ENCODE results near the gene PARP16.
"Not testable (repeated sequence)": the region's sequence is repeated elsewhere in the genome, so short reads cannot be mapped to it uniquely, and the experiment has no call there.

DNA sequence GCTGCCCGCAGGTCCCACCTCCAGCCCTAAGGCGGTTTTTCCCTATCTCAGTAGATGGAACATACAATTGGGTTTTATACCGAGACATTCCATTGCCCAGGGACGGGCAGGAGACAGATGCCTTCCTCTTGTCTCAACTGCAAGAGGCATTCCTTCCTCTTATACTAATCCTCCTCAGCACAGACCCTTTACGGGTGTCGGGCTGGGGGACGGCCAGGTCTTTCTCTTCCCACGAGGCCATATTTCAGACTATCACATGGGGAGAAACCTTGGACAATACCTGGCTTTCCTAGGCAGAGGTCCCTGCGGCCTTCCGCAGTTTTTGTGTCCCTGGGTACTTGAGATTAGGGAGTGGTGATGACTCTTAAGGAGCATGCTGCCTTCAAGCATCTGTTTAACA, 59.8 kb downstream of the PARP16 start:
- TF ChIP-seq POLR2AphosphoS5, POLR2A (IDR thresholded peaks at IDR 0.05; ENCODE audit: low read depth, low read length): not testable (repeated sequence)
